Cardiac fibroblast (primary cell): ENCODE results near the gene CAPN5.
"Not testable (repeated sequence)": the region's sequence is repeated elsewhere in the genome, so short reads cannot be mapped to it uniquely, and the experiment has no call there.

Source experiments
- DNase-seq, 2 donors: peaks; one replicate each; pipeline versions ENCODE4 v3.0.0 to v3.0.0-alpha.2; 2010; ENCODE audit warnings: low read depth in 2 of 2
- H3K4me3 ChIP-seq, 2 donors: replicated peaks in 1 of 2; 1 replicate in 1 of 2; 2 replicates in 1 of 2; pipeline ENCODE4 v1.5.1; 2011; ENCODE audit warnings: low read depth in 2 of 2, low read length in 2 of 2, mild to moderate bottlenecking in 2 of 2, moderate library complexity in 1 of 2
- CTCF ChIP-seq: IDR thresholded peaks from one replicate; pipeline ENCODE4 v1.5.1; 2011; ENCODE audit warnings: low read depth, mild to moderate bottlenecking, low read length, inconsistent platforms

The CAPN5 gene

GRCh38 chr11:77092382-77092781, 25.6 kb downstream of the CAPN5 start:
- no peak for DNase-seq
- H3K4me3 ChIP-seq, result no peak overlapping the region
- no peak for TF ChIP-seq CTCF

GRCh38 chr11:77093056-77093891, 26.5 kb downstream of the CAPN5 start:
- no peak for DNase-seq
- H3K4me3 ChIP-seq, result no peak overlapping the region
- TF ChIP-seq CTCF, result no peak

- no peak overlapping the region for H3K4me3 ChIP-seq
- peak in 1 of 2 donors; percentile 12 for DNase-seq
- no peak for TF ChIP-seq CTCF
Observed at GRCh38 chr11:77093987-77094840, 27.4 kb downstream of the CAPN5 start.

GRCh38 chr11:77094841-77095365, 28.1 kb downstream of the CAPN5 start:
- TF ChIP-seq CTCF, result no peak
- no peak for DNase-seq
- no peak overlapping the region for H3K4me3 ChIP-seq

GRCh38 chr11:77095551-77096490, 29.1 kb downstream of the CAPN5 start:
- H3K4me3 ChIP-seq, result no peak overlapping the region
- no peak for DNase-seq
- TF ChIP-seq CTCF, result no peak

GRCh38 chr11:77096591-77097019, 29.8 kb downstream of the CAPN5 start:
- H3K4me3 ChIP-seq, result no peak overlapping the region
- no peak for TF ChIP-seq CTCF
- no peak for DNase-seq

- H3K4me3 ChIP-seq, DNase-seq: not testable (repeated sequence)
Observed at GRCh38 chr11:77097180-77097579, 30.4 kb downstream of the CAPN5 start.
